ENCODE data around the gene KLF9.

Gene KLF9

DNA sequence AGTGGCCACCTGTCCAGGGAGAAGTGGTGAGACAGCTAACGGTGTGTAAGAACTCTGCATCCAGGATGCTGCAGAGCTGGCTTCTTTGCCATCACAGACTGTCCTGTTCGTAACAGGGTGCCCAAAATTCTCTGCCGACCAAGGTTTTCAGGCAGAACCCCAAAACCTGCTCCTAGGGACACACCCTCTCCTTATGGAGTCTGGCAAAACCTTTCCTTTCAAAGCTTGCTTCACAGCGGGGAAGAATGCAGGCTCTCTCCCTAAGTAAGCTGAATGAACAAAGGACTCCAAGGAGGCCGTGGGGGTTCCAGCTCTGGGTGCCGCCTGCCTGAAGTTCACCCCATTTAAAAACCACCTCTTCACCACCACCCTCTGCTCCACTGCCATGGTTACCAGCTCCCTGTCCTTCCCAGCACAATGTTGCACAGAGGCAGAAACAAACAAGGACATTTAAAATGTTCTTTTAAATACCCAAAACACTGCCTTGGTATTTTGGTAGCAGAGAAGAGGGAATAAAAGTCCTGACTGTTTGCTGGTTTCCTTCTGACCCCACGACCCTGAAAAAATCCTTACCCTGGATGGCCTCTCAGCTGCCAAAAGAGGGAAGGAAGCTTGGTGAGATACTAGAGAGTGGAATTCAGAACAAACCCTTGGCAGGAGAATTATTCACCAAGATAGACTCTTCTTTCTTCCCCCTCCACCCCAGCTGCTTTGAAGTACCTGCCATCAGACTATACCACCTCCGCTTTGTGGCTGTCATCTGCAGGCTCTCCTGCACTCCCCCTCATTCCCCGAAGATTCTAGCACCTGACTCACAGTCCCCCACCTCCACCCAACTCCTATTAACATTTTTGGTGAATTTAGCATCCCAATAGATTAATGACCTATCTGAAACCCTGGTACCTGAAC is 7.1 kb upstream of the KLF9 start:
- peak; percentile 13 for DNase-seq (ENCODE audit: low read depth)

DNA sequence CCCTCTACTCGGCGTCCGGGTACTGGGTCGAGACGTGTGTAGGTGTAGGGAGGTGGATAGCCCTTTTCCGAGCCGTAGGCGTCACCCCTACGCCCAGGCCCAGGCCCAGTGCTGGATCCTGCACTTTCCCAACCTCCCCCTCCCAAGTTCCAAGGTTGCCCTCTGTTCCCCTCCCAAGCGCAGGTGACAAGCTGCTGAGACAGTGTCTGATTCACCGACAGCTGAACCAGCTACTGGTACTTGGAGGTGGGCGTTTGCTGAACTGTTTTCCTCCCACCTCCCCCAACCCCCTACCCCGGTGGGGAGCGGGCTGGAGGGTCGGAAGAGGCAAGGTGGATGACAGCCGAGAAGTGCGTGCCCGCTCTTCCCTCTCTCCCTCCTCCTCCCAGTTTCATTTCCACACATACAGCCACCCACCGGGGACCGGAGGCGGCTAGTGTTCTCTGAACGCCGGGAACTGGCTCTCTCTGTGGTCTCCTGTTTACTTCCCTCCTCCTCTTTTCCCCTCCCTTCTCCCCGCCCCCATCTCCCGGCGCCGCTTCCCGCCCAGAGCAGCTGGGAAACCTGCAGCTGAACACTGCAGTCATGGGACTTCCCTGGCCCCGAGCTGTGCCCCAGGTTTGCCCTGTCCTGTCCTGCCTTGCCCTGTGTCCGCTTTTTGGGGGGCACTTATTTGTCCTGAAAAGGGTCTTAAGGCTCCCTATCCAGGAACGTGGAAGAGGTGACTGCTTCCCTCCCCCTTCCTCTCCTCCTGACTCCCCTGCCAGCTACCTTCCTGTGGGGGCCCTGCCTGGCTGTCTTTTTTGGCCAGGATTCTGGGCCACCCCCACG is 6.2 kb upstream of the KLF9 start:
- peak; percentile 81 for DNase-seq (ENCODE audit: low read depth)

GRCh38 chr9:70419556-70420440 is 5.3 kb upstream of the KLF9 start:
- DNase-seq (ENCODE audit: low read depth): peak; percentile 96

DNA sequence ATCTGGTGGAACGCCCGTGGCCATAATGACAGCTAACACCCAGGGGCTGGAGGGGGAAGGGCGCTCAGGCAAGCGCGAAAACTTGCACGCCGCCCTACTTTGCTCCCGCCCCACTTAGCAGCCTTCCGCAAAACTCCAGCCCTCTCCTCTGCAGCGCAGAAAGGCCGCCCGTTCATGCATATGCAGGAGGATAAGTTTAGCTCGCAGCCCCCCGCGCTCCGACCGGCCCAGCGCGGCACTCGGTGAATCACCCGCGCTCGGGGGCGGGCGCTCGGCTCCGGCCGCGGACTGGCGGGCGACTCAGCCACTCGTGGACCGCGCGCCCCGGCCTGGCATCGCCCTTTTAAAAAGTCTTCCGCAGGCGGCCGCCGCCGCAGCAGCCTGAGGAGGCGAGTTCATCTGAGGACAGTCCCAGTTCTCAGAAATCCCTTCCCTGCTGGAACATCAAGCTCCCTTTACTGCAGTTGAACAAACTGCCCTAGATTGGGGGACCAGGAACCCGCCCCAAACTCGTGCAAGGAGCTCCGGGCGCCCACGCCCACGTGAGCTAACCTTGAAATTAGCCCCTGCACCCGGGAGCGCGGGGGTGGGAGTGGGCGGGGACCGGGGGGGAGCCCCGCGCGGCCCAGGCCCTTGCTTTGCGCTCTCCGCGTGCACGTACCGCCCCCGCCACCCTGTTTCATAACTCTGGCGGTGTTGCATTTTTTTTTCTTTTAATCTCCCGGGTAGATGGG is 4.5 kb upstream of the KLF9 start:
- DNase-seq (ENCODE audit: low read depth): peak; percentile 92

DNA sequence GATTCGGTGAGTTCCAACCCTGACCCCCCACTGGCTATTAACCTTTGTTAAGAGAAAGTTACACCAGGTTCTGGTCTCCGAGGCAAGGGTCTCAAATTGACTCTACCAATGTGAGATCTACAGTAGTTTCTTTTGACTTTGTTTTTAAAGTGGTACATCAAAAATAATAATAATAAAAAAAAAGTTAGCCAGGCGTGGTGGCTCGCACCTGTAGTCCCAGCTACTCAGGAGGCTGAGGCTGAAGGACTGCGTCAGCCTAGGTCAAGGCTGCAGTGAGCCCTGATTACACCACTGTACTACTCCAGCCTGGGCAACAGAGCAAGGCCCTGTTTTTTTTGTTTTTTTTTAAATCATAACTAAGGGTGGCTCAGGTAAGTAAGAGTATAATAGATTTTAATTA is 1.0 kb upstream of the KLF9 start:
- DNase-seq (ENCODE audit: low read depth): no peak

- DNase-seq (ENCODE audit: low read depth): no peak
Measured at GRCh38 chr9:70415041-70415440, 584 bp upstream of the KLF9 start.

DNA sequence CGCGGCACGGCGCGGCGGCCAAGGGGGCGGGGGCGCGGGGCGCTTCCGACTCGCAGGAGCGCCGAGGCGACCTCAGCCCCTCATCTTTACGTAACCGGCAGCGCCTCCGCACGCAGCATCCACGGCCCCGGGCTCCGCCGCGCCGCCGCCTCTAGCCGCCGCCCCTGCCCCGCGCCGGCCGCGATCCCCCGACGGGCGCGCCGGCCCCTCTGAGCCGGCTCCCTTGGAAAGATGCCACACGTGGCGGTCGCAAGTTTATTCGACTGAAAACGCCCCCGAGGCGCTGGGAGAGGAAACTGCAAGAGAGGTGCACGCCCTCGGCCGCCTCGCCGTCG is 1.0 kb downstream of the KLF9 start:
- peak; percentile 80 for DNase-seq (ENCODE audit: low read depth)

DNA sequence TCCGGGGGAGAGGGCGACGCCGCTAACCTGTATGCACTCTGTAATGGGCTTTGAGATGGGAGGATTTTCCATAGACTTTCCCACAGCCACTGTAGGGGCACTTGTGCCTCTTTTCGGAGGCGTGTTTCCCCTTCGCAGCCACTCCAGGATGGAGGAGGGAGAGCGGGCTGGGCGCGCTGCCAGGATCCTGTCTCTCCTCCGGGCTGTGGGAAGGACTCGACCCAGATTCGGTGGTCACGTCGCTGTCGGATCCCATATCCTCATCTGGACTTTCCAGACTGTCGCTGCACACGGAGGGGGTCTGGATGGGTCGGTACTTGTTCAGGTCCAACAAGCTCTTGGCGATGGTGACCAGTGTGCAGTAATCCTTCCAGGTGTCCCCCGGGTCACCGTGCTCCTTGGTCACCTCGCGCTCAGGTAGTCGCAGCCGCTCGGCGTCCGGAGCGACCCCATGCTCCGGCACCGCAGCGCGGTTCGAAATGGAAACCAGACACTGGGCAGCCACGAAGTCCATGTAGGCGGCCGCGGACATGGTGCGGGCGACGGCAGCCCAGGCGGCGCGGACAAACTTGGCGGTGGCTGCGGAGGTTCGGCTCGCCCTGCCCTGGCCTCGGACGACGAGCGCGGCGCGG is 1.5 kb downstream of the KLF9 start:
- DNase-seq (ENCODE audit: low read depth): peak; percentile 78

DNA sequence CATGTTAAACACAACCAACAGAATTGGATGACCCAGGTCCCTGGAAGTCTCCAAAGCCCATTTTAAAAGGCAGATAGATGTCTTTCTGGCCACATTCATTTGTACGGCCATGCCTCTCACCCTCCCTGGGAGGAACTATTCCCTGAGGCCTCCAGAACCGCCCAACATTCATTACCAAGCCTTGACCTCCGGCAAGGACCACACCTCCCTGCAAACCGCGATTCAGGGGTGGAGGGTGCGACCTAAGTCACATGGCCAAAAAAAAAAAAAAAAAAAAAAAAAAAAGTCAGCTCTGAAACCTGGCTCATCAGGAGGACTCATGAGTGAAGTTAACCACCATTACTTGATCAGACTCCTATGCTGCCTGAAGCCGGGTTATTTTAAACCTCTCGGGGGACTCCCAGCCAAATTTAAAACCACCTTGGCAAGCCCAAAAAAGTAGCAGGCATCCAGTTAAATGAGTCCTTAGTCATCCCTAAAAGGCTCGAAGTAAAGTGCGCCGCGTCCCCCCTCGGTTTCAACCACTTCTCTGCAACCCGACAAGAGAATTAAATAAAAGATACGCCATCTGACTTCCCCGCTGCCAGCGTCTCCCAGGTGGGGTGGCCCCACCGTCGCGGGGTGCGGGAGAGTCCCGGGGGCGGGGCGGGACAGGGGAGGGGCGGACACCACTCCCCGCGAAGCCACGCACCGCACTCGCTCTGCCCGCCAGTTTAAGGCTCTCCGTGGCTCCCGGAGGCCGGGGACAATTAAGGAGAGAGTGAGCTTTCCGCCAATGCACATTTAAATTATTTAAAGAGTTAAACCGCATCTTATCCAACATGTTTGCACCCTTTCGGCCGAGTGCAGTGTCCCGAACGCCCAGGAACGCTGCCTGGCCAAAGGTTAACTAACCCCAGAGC is 2.3 kb downstream of the KLF9 start:
- peak; percentile 93 for DNase-seq (ENCODE audit: low read depth)

- peak; percentile 78 for DNase-seq (ENCODE audit: low read depth)
Measured at GRCh38 chr9:70411121-70411929, 3.1 kb downstream of the KLF9 start.

DNA sequence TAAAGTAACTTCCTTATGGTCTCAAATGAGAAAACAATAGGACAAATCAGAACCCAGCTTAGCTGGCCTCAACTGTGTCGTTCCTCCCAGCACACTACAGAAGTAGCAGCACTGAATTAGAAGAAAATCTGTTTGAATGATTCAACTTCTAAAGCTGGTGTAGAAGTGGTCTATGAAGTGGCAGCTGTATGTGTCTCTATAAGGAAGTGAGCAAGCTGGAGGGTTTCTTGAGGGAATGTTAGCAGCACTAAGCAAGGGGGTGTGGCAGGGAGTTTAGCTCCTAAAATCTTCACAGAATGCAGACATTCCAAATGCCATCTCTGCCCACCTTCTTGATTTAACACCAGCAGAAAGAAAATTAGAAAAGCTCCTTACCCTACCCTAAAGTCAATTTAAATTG is 4.1 kb downstream of the KLF9 start:
- peak; percentile 75 for DNase-seq (ENCODE audit: low read depth)

- no peak for DNase-seq (ENCODE audit: low read depth)
Measured at GRCh38 chr9:70409800-70410199, 4.7 kb downstream of the KLF9 start.

DNA sequence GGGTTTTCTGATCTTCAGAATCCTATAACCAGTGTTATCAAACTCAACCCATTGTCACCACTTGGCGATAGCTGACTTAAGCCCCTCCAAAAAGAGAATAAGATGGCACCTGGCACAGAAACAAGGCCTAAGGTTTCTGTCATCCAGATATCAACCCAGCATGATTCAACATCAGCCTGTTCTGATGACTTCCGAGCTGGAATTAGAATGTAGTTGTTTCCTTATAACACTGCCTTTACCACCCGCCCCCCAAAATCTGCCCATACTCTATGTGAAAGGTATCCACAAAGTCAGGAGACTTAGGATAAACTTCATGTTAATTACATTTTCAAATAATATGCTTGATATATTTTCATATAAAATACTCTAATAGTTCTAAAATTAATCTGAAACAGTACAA is 5.2 kb downstream of the KLF9 start:
- DNase-seq (ENCODE audit: low read depth): no peak

DNA sequence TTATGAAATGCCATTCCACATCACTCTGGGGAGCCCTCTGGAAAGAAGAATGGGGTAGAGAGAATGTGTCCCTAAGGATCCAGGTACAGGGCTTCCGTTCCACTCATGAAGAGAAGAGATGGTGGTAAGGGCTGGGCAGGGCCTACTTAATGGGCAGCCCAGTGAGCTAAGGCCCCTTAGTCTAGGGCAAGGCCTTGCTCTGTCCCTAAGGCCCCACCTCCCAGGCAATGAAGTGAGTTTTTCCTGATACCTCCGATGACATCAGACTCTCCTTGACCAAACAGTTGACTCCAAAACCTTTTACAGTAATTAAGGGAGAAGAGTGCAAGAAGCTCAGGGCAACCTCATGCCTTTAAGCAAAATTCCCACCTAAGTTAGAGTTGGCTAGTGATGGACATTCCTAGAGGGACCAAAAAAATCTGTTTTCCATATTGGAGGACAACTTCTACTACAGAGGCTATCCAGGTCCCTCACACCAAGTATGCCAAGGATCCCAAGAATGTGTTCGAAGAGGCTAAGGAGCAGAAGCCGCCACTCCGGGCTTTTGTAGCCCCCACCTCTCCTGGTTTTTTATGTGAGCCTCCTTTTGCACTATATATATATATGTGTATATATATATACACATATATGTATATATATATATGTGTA is 5.9 kb downstream of the KLF9 start:
- no peak for DNase-seq (ENCODE audit: low read depth)

DNA sequence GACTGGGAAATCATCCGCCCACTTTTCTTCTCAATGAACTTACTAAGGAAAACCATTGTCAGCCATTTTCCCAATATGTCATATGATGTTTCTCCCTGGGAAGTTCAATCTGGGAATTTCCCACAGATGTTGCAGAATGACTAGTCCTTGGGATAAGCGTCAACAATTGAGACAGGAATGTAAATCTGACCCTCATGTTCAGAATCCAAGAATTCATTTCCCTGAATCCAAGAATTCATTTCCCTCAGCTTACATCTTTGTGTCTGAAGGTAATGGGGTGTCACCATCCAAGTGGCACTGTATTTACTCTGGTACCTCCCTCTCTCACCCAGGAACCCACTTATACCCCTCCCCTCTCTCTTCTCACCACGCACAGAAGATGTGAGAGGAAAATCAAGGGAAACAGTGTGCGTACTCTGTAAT is 7.4 kb downstream of the KLF9 start:
- peak; percentile 93 for DNase-seq (ENCODE audit: low read depth)

DNA sequence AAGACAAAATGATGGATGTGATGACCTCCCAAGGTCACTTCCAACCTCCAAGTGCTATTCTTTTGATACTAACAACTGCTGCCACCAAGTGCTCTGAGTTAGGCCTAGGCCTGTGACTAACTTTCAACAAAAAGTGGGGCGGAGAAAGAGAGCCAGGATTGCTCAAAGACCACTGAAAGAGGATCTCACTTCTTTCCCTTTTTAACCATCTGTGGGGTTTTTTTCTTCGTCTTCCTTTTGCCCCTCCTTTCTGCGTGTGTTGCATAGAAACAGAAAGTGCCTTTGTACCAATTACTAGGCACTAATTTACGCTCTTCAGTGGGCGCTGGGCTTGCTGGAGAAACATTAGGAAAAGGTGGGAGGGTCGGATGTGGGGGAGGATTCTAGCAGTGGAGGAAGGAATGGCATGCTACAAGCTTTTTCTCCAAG is 8.0 kb downstream of the KLF9 start:
- DNase-seq (ENCODE audit: low read depth): peak; percentile 57

DNA sequence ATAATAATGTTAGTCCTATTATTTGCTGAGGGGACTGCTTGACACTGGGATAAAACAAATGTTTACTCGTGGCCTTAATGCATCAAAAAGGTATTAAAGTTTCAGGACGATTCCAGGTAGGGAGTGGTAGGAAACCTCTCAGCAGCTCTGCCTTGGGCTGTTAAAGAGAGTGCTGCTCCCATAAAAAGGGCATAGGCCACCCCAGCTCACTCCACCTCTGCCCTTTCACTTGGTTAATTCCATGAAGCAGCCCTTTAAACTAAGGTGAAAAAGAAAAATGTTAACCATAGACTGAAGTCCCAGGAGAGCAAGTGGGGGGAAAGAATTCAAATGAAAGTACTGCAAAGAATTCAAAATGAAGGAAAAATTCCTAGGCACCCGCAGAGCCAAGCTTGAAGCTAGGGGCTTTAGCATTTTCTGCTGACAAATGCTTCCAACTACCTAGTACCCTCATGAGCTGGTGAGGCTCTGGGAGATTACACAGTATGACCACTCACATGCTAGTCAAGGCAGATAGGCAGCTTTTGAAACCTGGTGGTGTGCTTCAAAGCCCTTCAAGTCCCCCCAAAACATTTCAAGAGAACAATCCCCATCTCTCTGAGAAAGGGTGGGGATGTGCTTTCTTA is 8.5 kb downstream of the KLF9 start:
- no peak for DNase-seq (ENCODE audit: low read depth)

- no peak for DNase-seq (ENCODE audit: low read depth)
Measured at GRCh38 chr9:70404261-70404660, 10.2 kb downstream of the KLF9 start.

Measured in ELR (cell line).